Neural progenitor cell (in vitro differentiated cells): ENCODE measurements around the gene CHDH. TPM values are rescaled to one million over a fixed set of nuclear protein-coding genes. Genes with fewer than 3 reads are reported as not detected.

Experiments
- DNase-seq: peaks from one replicate; pipeline ENCODE4 v3.0.0-alpha.2; 2016; ENCODE audit warnings: low spot score
- H2AFZ ChIP-seq: fragments of 200-600 bp; sonication (generic); replicated peaks from 2 replicates; pipeline ENCODE4 v1.6.1; 2016; ENCODE audit warnings: antibody characterized with exemption
- H3F3A ChIP-seq: fragments of 200-600 bp; sonication (generic); 2 replicates; pipeline ENCODE4 v1.6.1; 2016; ENCODE audit warnings: antibody characterized with exemption, low read depth
- H3K27ac ChIP-seq: fragments of 200-600 bp; sonication (generic); 2 replicates; pipeline ENCODE4 v1.5.1; 2016; ENCODE audit warnings: mild to moderate bottlenecking
- H3K27me3 ChIP-seq: fragments of 200-600 bp; sonication (generic); 2 replicates; pipeline ENCODE4 v1.6.1; 2016; ENCODE audit warnings: mild to moderate bottlenecking, moderate library complexity
- H3K36me3 ChIP-seq: fragments of 200-600 bp; sonication (generic); 2 replicates; pipeline ENCODE4 v1.5.1; 2016
- H3K4me1 ChIP-seq: fragments of 200-600 bp; sonication (generic); 2 replicates; pipeline ENCODE4 v1.6.1; 2016; ENCODE audit warnings: mixed run types
- H3K4me2 ChIP-seq: fragments of 200-600 bp; sonication (generic); 2 replicates; pipeline ENCODE4 v1.6.1; 2016
- H3K4me3 ChIP-seq: fragments of 200-600 bp; sonication (generic); 2 replicates; pipeline ENCODE4 v1.5.1; 2016
- H3K79me2 ChIP-seq: fragments of 200-600 bp; sonication (generic); 2 replicates; pipeline ENCODE4 v1.6.1; 2016; ENCODE audit warnings: low read depth
- H3K9ac ChIP-seq: fragments of 200-600 bp; sonication (generic); 2 replicates; pipeline ENCODE4 v1.6.1; 2016
- H3K9me3 ChIP-seq: fragments of 200-600 bp; sonication (generic); 2 replicates; pipeline ENCODE4 v1.5.1; 2016; ENCODE audit warnings: low read depth
- H4K20me1 ChIP-seq: fragments of 200-600 bp; sonication (generic); 2 replicates; pipeline ENCODE4 v1.6.1; 2016; ENCODE audit warnings: low read depth
- H3K27ac Mint-ChIP-seq: 3 replicates; pipeline ENCODE4 v1.8.0; 2021; ENCODE audit warnings: mixed read lengths
- H3K27me3 Mint-ChIP-seq: 2 replicates; pipeline ENCODE4 v1.8.0; 2022; ENCODE audit warnings: low read depth, mild to moderate bottlenecking, inconsistent platforms, moderate library complexity, mixed read lengths; ENCODE audit not compliant: insufficient read depth
- H3K36me3 Mint-ChIP-seq: 3 replicates; pipeline ENCODE4 v1.8.0; 2021; ENCODE audit warnings: mixed read lengths
- H3K4me1 Mint-ChIP-seq: 3 replicates; pipeline ENCODE4 v1.8.0; 2021; ENCODE audit warnings: mixed read lengths
- H3K4me3 Mint-ChIP-seq: 3 replicates; pipeline ENCODE4 v1.8.0; 2021; ENCODE audit warnings: mild to moderate bottlenecking, moderate library complexity, mixed read lengths
- H3K9me3 Mint-ChIP-seq: 3 replicates; pipeline ENCODE4 v1.8.0; 2020; ENCODE audit warnings: mixed read lengths
- CTCF ChIP-seq: fragments of 200-600 bp; sonication (generic); IDR thresholded peaks from 2 replicates; pipeline ENCODE4 v1.5.1; 2017; ENCODE audit warnings: antibody characterized with exemption, mild to moderate bottlenecking
- EZH2 ChIP-seq: fragments of 200-600 bp; sonication (generic); IDR thresholded peaks from 2 replicates; pipeline ENCODE4 v1.6.1; 2017; ENCODE audit warnings: antibody characterized with exemption, mild to moderate bottlenecking, moderate library complexity
- EZH2phosphoT487 ChIP-seq: fragments of 200-600 bp; sonication (generic); IDR thresholded peaks from 2 replicates; pipeline ENCODE4 v1.6.1; 2017; ENCODE audit warnings: antibody characterized with exemption
- total RNA-seq: library from RNA; depleted of rRNA; stranded (reverse); fragments of >200 nt; gene quantifications from 2 replicates; pipeline ENCODE4 v1.2.3, GENCODE V29; 2015; ENCODE audit warnings: low replicate concordance

CHDH gene
- total RNA-seq, 1 donor from 2014 or later, result 1.5 TPM

- Histone ChIP-seq H3K9me3 (no peaks in the 10 kb centered on the region), H3K4me3 (no peak overlapping the region), H3K36me3 (no peaks in the 10 kb centered on the region), H3K9ac (no peak overlapping the region), H3K4me1 (no peaks in the 10 kb centered on the region), H3K4me2 (no peak overlapping the region), H2AFZ (no peak overlapping the region), H3K27ac (no peak overlapping the region), H3F3A (no peaks in the 10 kb centered on the region), H3K79me2 (no peaks in the 10 kb centered on the region), H4K20me1 (no peaks in the 10 kb centered on the region), H3K27me3 (no peaks in the 10 kb centered on the region)
- no peak for DNase-seq
- no peak for TF ChIP-seq EZH2phosphoT487
- TF ChIP-seq EZH2, result no peak
- no peak for TF ChIP-seq CTCF
- H3K4me1 Mint-ChIP-seq, result peaks cover 38% of the 10 kb centered on the region
- no peaks in the 10 kb centered on the region for H3K36me3 Mint-ChIP-seq
- H3K27me3 Mint-ChIP-seq, result peaks cover 7% of the 10 kb centered on the region
- no peak overlapping the region for H3K4me3 Mint-ChIP-seq
- H3K9me3 Mint-ChIP-seq, result no peaks in the 10 kb centered on the region
- peak overlapping the region; percentile 72 for H3K27ac Mint-ChIP-seq
These were observed 37.7 kb downstream of the CHDH start for GRCh38 chr3:53808496-53808895.

DNA sequence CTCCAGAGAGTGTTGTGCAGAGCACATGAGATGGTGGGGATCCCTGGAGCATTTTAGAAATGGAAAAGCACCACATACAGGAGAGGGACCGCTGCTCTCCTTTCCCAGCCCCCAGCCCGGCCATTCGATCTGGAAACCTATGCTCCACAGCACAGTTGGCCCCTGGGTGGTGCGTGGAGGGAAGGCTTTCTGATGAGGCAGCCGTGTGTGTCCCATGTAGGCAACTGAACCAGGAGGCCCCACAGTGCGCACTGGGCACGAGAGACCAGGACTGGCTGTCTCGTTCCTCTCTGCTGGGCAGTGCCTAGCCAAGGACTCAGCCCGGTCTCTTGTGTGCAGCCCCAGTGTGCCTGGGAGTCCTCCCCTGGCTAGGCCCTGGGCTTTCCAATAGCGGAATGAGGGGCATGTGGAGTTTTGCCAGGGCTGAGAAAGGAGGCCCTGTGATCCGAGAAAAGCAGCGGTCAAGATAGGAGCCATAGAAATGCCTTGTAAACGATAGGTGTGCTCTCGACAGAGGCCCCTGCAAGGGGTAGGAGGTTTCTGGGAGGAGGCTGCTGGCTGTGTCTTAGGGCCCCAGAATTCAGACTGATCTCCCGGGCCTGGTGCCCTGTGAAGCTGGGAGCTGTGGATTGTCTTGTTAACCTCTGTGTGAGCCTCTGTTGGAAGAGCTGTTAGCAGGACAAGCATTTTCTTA lies 39.0 kb downstream of the CHDH start:
- Histone ChIP-seq H3K9ac (no peak overlapping the region), H3K4me2 (no peak overlapping the region), H3K4me1 (no peaks in the 10 kb centered on the region), H3K79me2 (no peaks in the 10 kb centered on the region), H3K27me3 (no peaks in the 10 kb centered on the region), H3K4me3 (no peak overlapping the region), H4K20me1 (no peaks in the 10 kb centered on the region), H3K9me3 (no peaks in the 10 kb centered on the region), H2AFZ (no peak overlapping the region), H3K27ac (no peak overlapping the region), H3K36me3 (no peaks in the 10 kb centered on the region), H3F3A (no peaks in the 10 kb centered on the region)
- peaks cover 3% of the 10 kb centered on the region for H3K27me3 Mint-ChIP-seq
- TF ChIP-seq EZH2phosphoT487 (no peak), CTCF (no peak), EZH2 (no peak)
- no peak overlapping the region for H3K4me3 Mint-ChIP-seq
- H3K27ac Mint-ChIP-seq, result no peak overlapping the region
- H3K4me1 Mint-ChIP-seq, result peaks cover 33% of the 10 kb centered on the region
- no peaks in the 10 kb centered on the region for H3K36me3 Mint-ChIP-seq
- DNase-seq, result no peak
- no peaks in the 10 kb centered on the region for H3K9me3 Mint-ChIP-seq

- Mint-ChIP-seq H3K27ac (peak overlapping the region; percentile 95), H3K9me3 (no peaks in the 10 kb centered on the region), H3K27me3 (peaks cover 3% of the 10 kb centered on the region), H3K4me3 (no peak overlapping the region), H3K36me3 (no peaks in the 10 kb centered on the region), H3K4me1 (peaks cover 31% of the 10 kb centered on the region)
- Histone ChIP-seq H4K20me1 (no peaks in the 10 kb centered on the region), H3K27ac (no peak overlapping the region), H2AFZ (no peak overlapping the region), H3K36me3 (no peaks in the 10 kb centered on the region), H3K4me1 (no peaks in the 10 kb centered on the region), H3K27me3 (no peaks in the 10 kb centered on the region), H3F3A (no peaks in the 10 kb centered on the region), H3K79me2 (no peaks in the 10 kb centered on the region), H3K9ac (no peak overlapping the region), H3K4me2 (no peak overlapping the region), H3K4me3 (no peak overlapping the region), H3K9me3 (no peaks in the 10 kb centered on the region)
- no peak for DNase-seq
- no peak for TF ChIP-seq EZH2phosphoT487
- no peak for TF ChIP-seq EZH2
- no peak for TF ChIP-seq CTCF
These were observed 39.8 kb downstream of the CHDH start for GRCh38 chr3:53806182-53807116.
